Mucosa of rectum (tissue), 2 donors: ENCODE results near the gene LMTK2.
A peak's percentile ranks its signal among the peaks of the same experiment; 100 is the strongest.

Experiments used
- H3K27ac ChIP-seq, 2 donors: one replicate each; pipeline ENCODE4 v1.7.0; 2013; ENCODE audit warnings: inconsistent platforms in 2 of 2, low read depth in 2 of 2, low read length in 2 of 2
- H3K27me3 ChIP-seq, 2 donors: one replicate each; pipeline ENCODE4 v1.7.0; 2013; ENCODE audit warnings: low read length in 2 of 2; ENCODE audit not compliant: control insufficient read depth in 2 of 2, insufficient read depth in 2 of 2
- H3K36me3 ChIP-seq, 2 donors: one replicate each; pipeline ENCODE4 v1.7.0; 2013; ENCODE audit warnings: low read length in 2 of 2; ENCODE audit not compliant: control insufficient read depth in 2 of 2, insufficient read depth in 2 of 2
- H3K4me1 ChIP-seq, 2 donors: one replicate each; pipeline ENCODE4 v1.7.0; 2013; ENCODE audit warnings: low read length in 2 of 2, mild to moderate bottlenecking in 1 of 2; ENCODE audit not compliant: control insufficient read depth in 2 of 2, insufficient read depth in 2 of 2
- H3K4me3 ChIP-seq, 2 donors: one replicate each; pipeline ENCODE4 v1.7.0; 2013; ENCODE audit warnings: low read length in 2 of 2
- H3K9ac ChIP-seq, 2 donors: one replicate each; pipeline ENCODE4 v1.7.0; 2013; ENCODE audit warnings: low read length in 2 of 2, low read depth in 1 of 2, mild to moderate bottlenecking in 1 of 2
- H3K9me3 ChIP-seq, 2 donors: one replicate each; pipeline ENCODE4 v1.7.0; 2013; ENCODE audit warnings: low read length in 2 of 2; ENCODE audit not compliant: control insufficient read depth in 2 of 2
- donor health status: healthy.
- donor health status: Normal muscosa, but diverticular disease.

LMTK2 gene

GRCh38 chr7:98135984-98136383 lies 29.3 kb downstream of the LMTK2 start:
- no peak overlapping the region for H3K9ac ChIP-seq
- H3K9me3 ChIP-seq, result no peaks in the 10 kb centered on the region
- no peaks in the 10 kb centered on the region for H3K27me3 ChIP-seq
- H3K27ac ChIP-seq, result no peak overlapping the region
- peaks cover 8 to 12% of the 10 kb centered on the region in 2 donors for H3K36me3 ChIP-seq
- peaks cover 30 to 33% of the 10 kb centered on the region in 2 donors for H3K4me1 ChIP-seq
- H3K4me3 ChIP-seq, result no peak overlapping the region

GRCh38 chr7:98136423-98136822 lies 29.8 kb downstream of the LMTK2 start:
- no peak overlapping the region for H3K27ac ChIP-seq

GRCh38 chr7:98137134-98137825 lies 30.6 kb downstream of the LMTK2 start:
- Histone ChIP-seq H3K27me3 (no peaks in the 10 kb centered on the region), H3K36me3 (peaks cover 13 to 16% of the 10 kb centered on the region in 2 donors), H3K27ac (no peak overlapping the region), H3K4me3 (no peak overlapping the region), H3K9ac (no peak overlapping the region), H3K9me3 (no peaks in the 10 kb centered on the region), H3K4me1 (peaks cover 22 to 23% of the 10 kb centered on the region in 2 donors)

More at GRCh38 chr7:98136423-98136822, 29.8 kb downstream of the LMTK2 start:
- Histone ChIP-seq H3K27me3 (no peaks in the 10 kb centered on the region), H3K4me3 (no peak overlapping the region), H3K9me3 (no peaks in the 10 kb centered on the region), H3K9ac (no peak overlapping the region), H3K4me1 (peaks cover 27 to 30% of the 10 kb centered on the region in 2 donors), H3K36me3 (peaks cover 9 to 14% of the 10 kb centered on the region in 2 donors)

GRCh38 chr7:98137826-98138151 lies 31.1 kb downstream of the LMTK2 start:
- Histone ChIP-seq H3K27ac (no peak overlapping the region), H3K4me3 (no peak overlapping the region), H3K9ac (no peak overlapping the region), H3K9me3 (no peaks in the 10 kb centered on the region), H3K4me1 (peaks cover 17 to 18% of the 10 kb centered on the region in 2 donors), H3K36me3 (peaks cover 17 to 19% of the 10 kb centered on the region in 2 donors), H3K27me3 (no peaks in the 10 kb centered on the region)

- Histone ChIP-seq H3K4me3 (no peak overlapping the region), H3K9me3 (no peaks in the 10 kb centered on the region), H3K27ac (no peak overlapping the region), H3K36me3 (peaks cover 23 to 27% of the 10 kb centered on the region in 2 donors), H3K9ac (no peak overlapping the region), H3K4me1 (peaks cover 8 to 10% of the 10 kb centered on the region in 2 donors), H3K27me3 (no peaks in the 10 kb centered on the region)
Measured at GRCh38 chr7:98138672-98139071, 32.0 kb downstream of the LMTK2 start.

- H3K27me3 ChIP-seq, result no peaks in the 10 kb centered on the region
- no peak overlapping the region for H3K9ac ChIP-seq
- H3K4me3 ChIP-seq, result no peak overlapping the region
- no peaks in the 10 kb centered on the region for H3K9me3 ChIP-seq
- H3K36me3 ChIP-seq, result peaks cover 23 to 27% of the 10 kb centered on the region in 2 donors
- H3K27ac ChIP-seq, result no peak overlapping the region
- no peaks in the 10 kb centered on the region for H3K4me1 ChIP-seq
Measured at GRCh38 chr7:98142658-98143057, 36.0 kb downstream of the LMTK2 start.

- H3K27ac ChIP-seq, result peak overlapping the region; percentile 71 to 83
- H3K4me3 ChIP-seq, result peak overlapping the region; percentile 4 to 41
- no peak overlapping the region for H3K9ac ChIP-seq
- H3K27me3 ChIP-seq, result no peaks in the 10 kb centered on the region
- peaks cover 13 to 17% of the 10 kb centered on the region in 2 donors for H3K36me3 ChIP-seq
- H3K9me3 ChIP-seq, result no peaks in the 10 kb centered on the region
- peaks cover 8 to 10% of the 10 kb centered on the region in 2 donors for H3K4me1 ChIP-seq
Measured at GRCh38 chr7:98148607-98149006, 41.9 kb downstream of the LMTK2 start.

- Histone ChIP-seq H3K4me1 (peaks cover 8 to 10% of the 10 kb centered on the region in 2 donors), H3K36me3 (peaks cover 13 to 17% of the 10 kb centered on the region in 2 donors), H3K9ac (no peak overlapping the region), H3K27ac (peak overlapping the region; percentile 71 to 83), H3K27me3 (no peaks in the 10 kb centered on the region), H3K9me3 (no peaks in the 10 kb centered on the region), H3K4me3 (peak overlapping the region; percentile 4 to 41)
Measured at GRCh38 chr7:98149116-98149692, 42.5 kb downstream of the LMTK2 start.

- Histone ChIP-seq H3K36me3 (peaks cover 34 to 35% of the 10 kb centered on the region in 2 donors), H3K4me3 (no peak overlapping the region), H3K27me3 (no peaks in the 10 kb centered on the region), H3K27ac (no peak overlapping the region), H3K4me1 (peaks cover 8 to 10% of the 10 kb centered on the region in 2 donors), H3K9me3 (no peaks in the 10 kb centered on the region), H3K9ac (no peak overlapping the region)
Measured at GRCh38 chr7:98151884-98152283, 45.2 kb downstream of the LMTK2 start.

GRCh38 chr7:98156700-98157099 lies 50.0 kb downstream of the LMTK2 start:
- Histone ChIP-seq H3K27me3 (no peaks in the 10 kb centered on the region), H3K9ac (no peak overlapping the region), H3K4me3 (no peak overlapping the region), H3K36me3 (peaks cover 36 to 51% of the 10 kb centered on the region in 2 donors), H3K9me3 (no peaks in the 10 kb centered on the region), H3K4me1 (no peaks in the 10 kb centered on the region), H3K27ac (no peak overlapping the region)
